Endothelial cell of umbilical vein (primary cell): ENCODE results near the gene ALLC. TPM values are rescaled to one million over a fixed set of nuclear protein-coding genes. Genes with fewer than 3 reads are reported as not detected.

ENCODE experiments used
- BruUV-seq: library from RNA; stranded (reverse); fragments of 400-500 nt; replicated peaks from 2 replicates; lab custom pipeline; 2021; lab: Mats Ljungman, UMichigan
- CTCF ChIA-PET: fragments of 300-600, 350-600 bp; sonication (Branson Sonifier 250); formaldehyde crosslinking; loops from one replicate; lab custom pipeline; 2021; ENCODE audit warnings: antibody characterized with exemption, inconsistent platforms; lab: Charles Lee
- POLR2A ChIA-PET: fragments of 300-600, 350-600 bp; sonication (Branson Sonifier 250); formaldehyde crosslinking; loops from one replicate; lab custom pipeline; 2021; ENCODE audit warnings: antibody characterized with exemption, inconsistent platforms; lab: Charles Lee
- DNase-seq: peaks from one replicate; pipeline ENCODE4 v3.0.0-alpha.2; 2011; ENCODE audit warnings: low read depth, low spot score
- FAIRE-seq: peaks from 2 replicates; lab custom pipeline; 2011; peaks lifted over from hg19 to GRCh38; lab: Jason Lieb, UNC
- H2AFZ ChIP-seq: 2 replicates; pipeline ENCODE4 v1.6.0; 2012; ENCODE audit warnings: low read depth, low read length, control low read depth, inconsistent platforms
- H3K27ac ChIP-seq: 2 replicates; pipeline ENCODE4 v1.5.1; 2011; ENCODE audit warnings: low read depth, mild to moderate bottlenecking, control low read depth, low read length, moderate library complexity; ENCODE audit not compliant: insufficient read depth
- H3K27me3 ChIP-seq, 2 experiments: 2 replicates each; pipeline versions ENCODE4 v1.6.0 to v1.6.1; 2011; ENCODE audit warnings: low read length in 2 of 2, mixed read lengths in 1 of 2; ENCODE audit not compliant: control insufficient read depth in 2 of 2, insufficient read depth in 2 of 2
- H3K36me3 ChIP-seq, 2 experiments: 2 replicates in 1 of 2; 3 replicates in 1 of 2; pipeline ENCODE4 v1.5.1; 2011; ENCODE audit warnings: low read length in 2 of 2, mild to moderate bottlenecking in 1 of 2, moderate library complexity in 1 of 2; ENCODE audit not compliant: control insufficient read depth in 2 of 2, insufficient read depth in 2 of 2; ENCODE audit errors: extremely low read depth in 1 of 2
- H3K4me1 ChIP-seq: 3 replicates; pipeline ENCODE4 v1.5.1; 2011; ENCODE audit warnings: mild to moderate bottlenecking, low read length; ENCODE audit not compliant: control insufficient read depth, insufficient read depth; ENCODE audit errors: extremely low read depth
- H3K4me2 ChIP-seq: 2 replicates; pipeline ENCODE4 v1.6.1; 2011; ENCODE audit warnings: low read length, control low read depth, mixed read lengths; ENCODE audit not compliant: insufficient read depth
- H3K4me3 ChIP-seq, 3 experiments: fragments of 200-600 bp in 1 of 3; sonication (generic), shearing (Covaris generic) in 1 of 3; replicated peaks in 1 of 3; 2 replicates each; pipeline ENCODE4 v1.5.1; 2011 to 2016; ENCODE audit warnings: control low read depth in 3 of 3, low read length in 3 of 3, mild to moderate bottlenecking in 2 of 3, inconsistent platforms in 1 of 3, low read depth in 1 of 3, moderate library complexity in 1 of 3; ENCODE audit not compliant: insufficient read depth in 1 of 3
- H3K79me2 ChIP-seq: 2 replicates; pipeline ENCODE4 v1.6.0; 2012; ENCODE audit warnings: low read length, inconsistent platforms; ENCODE audit not compliant: control insufficient read depth, insufficient read depth
- H3K9ac ChIP-seq: replicated peaks from 2 replicates; pipeline ENCODE3; 2011; ENCODE audit warnings: low read length, control low read depth; ENCODE audit not compliant: insufficient read depth; ENCODE audit errors: extremely low read depth
- H3K9me1 ChIP-seq: replicated peaks from 3 replicates; pipeline ENCODE4 v1.6.0; 2011; ENCODE audit warnings: mild to moderate bottlenecking, low read length; ENCODE audit not compliant: control insufficient read depth, insufficient read depth; ENCODE audit errors: extremely low read depth
- H3K9me3 ChIP-seq: replicated peaks from 2 replicates; pipeline ENCODE4 v1.5.1; 2012; ENCODE audit warnings: low read length, inconsistent platforms; ENCODE audit not compliant: control insufficient read depth, insufficient read depth
- H4K20me1 ChIP-seq: replicated peaks from 2 replicates; pipeline ENCODE3; 2011; ENCODE audit warnings: mild to moderate bottlenecking, low read length; ENCODE audit not compliant: control insufficient read depth, insufficient read depth; ENCODE audit errors: extremely low read depth
- CTCF ChIP-seq, 2 donors: IDR thresholded peaks; 1 replicate in 1 of 2; 2 replicates in 1 of 2; pipeline ENCODE4 v1.5.1; 2011; ENCODE audit warnings: low read length in 2 of 2, mild to moderate bottlenecking in 2 of 2, moderate library complexity in 2 of 2, control low read depth in 1 of 2, inconsistent platforms in 1 of 2, low read depth in 1 of 2; ENCODE audit not compliant: insufficient read depth in 1 of 2; ENCODE audit errors: extremely low read depth in 1 of 2
- EZH2 ChIP-seq: IDR thresholded peaks from 2 replicates; pipeline ENCODE4 v1.6.1; 2012; ENCODE audit warnings: borderline replicate concordance, low read depth, mild to moderate bottlenecking, moderate library complexity, low read length, inconsistent platforms; ENCODE audit not compliant: severe bottlenecking
- FOS ChIP-seq: IDR thresholded peaks from 2 replicates; pipeline ENCODE4 v1.6.1; 2011; ENCODE audit warnings: mild to moderate bottlenecking, low read length, moderate library complexity, borderline replicate concordance; ENCODE audit not compliant: insufficient read depth
- GATA2 ChIP-seq: IDR thresholded peaks from 2 replicates; pipeline ENCODE4 v1.7.0; 2011; ENCODE audit warnings: low read depth, mild to moderate bottlenecking, moderate library complexity, mixed read lengths, low read length; ENCODE audit not compliant: insufficient read length, insufficient read depth
- JUN ChIP-seq: IDR thresholded peaks from 2 replicates; pipeline ENCODE4 v1.6.1; 2011; ENCODE audit warnings: borderline replicate concordance, low read depth; ENCODE audit not compliant: insufficient read length, insufficient read depth
- MAX ChIP-seq: IDR thresholded peaks from 2 replicates; pipeline ENCODE4 v1.6.1; 2011; ENCODE audit not compliant: insufficient read depth, insufficient read length
- MYC ChIP-seq: IDR thresholded peaks from one replicate; pipeline ENCODE4 v1.6.1; 2011; ENCODE audit warnings: mild to moderate bottlenecking, low read depth, low read length
- POLR2A ChIP-seq: IDR thresholded peaks from 2 replicates; pipeline ENCODE4 v1.6.1; 2012; ENCODE audit warnings: low read depth, mild to moderate bottlenecking, control low read depth, low read length
- POLR2AphosphoS5 ChIP-seq: IDR thresholded peaks from 2 replicates; pipeline ENCODE4 v1.6.1; 2012; ENCODE audit warnings: low read depth, mild to moderate bottlenecking, control low read depth, low read length, moderate library complexity; ENCODE audit not compliant: insufficient read depth
- dilution Hi-C: fragments of 300-500 bp; cut with MboI; formaldehyde crosslinking; loops from one replicate; pipeline ENCODE4 v1.15.0; 2019; ENCODE audit warnings: low sequenced_read_pairs; ENCODE audit not compliant: extremely low pct_ligation_motif_present
- intact Hi-C: fragments of 100-400 bp; cut with micrococcal nuclease; formaldehyde crosslinking; loops from one replicate; pipeline ENCODE4 v1.10.0; 2022
- polyA plus RNA-seq, 4 experiments: library from polyadenylated mRNA; depleted of rRNA in 3 of 4; stranded (reverse) in 3 of 4; unstranded in 1 of 4; fragments of >200 nt; gene quantifications; 2 replicates each; pipeline versions ENCODE4 v1.2.1 to v1.2.3, GENCODE V29; 2011 to 2012; ENCODE audit warnings: missing spikeins in 1 of 4
- total RNA-seq: library from RNA; stranded (reverse); gene quantifications from 2 replicates; pipeline ENCODE4 v1.2.3, GENCODE V29; 2021

Gene ALLC
- total and polyA plus RNA-seq, 2 donors (not counting 3 experiments of a cell fraction or from before 2014, with no cell fraction given), result not detected

GRCh38 chr2:3610881-3611505 lies 47.0 kb upstream of the ALLC start:
- intact Hi-C loops (no loop called here), dilution Hi-C loops (no loop called here)
- H3K4me3 ChIP-seq, result no peak overlapping the region
- ChIA-PET CTCF (interaction anchor here (0.7 kb wide), 1 partner anchor 41 kb away, joined by 3 read pairs; no protein-coding TSS in a partner anchor), POLR2A (no interaction called here)
- H3K9me1 ChIP-seq, result no peaks in the 10 kb centered on the region
- H3K9me3 ChIP-seq, result no peaks in the 10 kb centered on the region
- DNase-seq (no peak), FAIRE-seq (no peak)
- H4K20me1 ChIP-seq, result no peaks in the 10 kb centered on the region
- no peaks in the 10 kb centered on the region for H3K27me3 ChIP-seq
- H3K4me1 ChIP-seq, result no peaks in the 10 kb centered on the region
- TF ChIP-seq MYC (no peak), CTCF (IDR thresholded peaks at IDR 0.05; ENCODE audit: extremely low read depth in 1 of 2, insufficient read depth in 1 of 2, low read depth in 1 of 2, low read length in 2 of 2) (no peak), POLR2AphosphoS5 (no peak), MAX (no peak), JUN (no peak), GATA2 (no peak), POLR2A (no peak), EZH2 (no peak), FOS (no peak)
- no TSS peak for BruUV-seq
- no peak overlapping the region for H3K27ac ChIP-seq
- no peaks in the 10 kb centered on the region for H3K79me2 ChIP-seq
- H2AFZ ChIP-seq, result no peak overlapping the region
- no peak overlapping the region for H3K9ac ChIP-seq
- H3K36me3 ChIP-seq, result no peaks in the 10 kb centered on the region
- no peak overlapping the region for H3K4me2 ChIP-seq
